Frontal cortex (tissue), 4 donors: Measurements from ENCODE around the gene SSRP1. TPM values are rescaled to one million over a fixed set of nuclear protein-coding genes. Genes with fewer than 3 reads are reported as not detected.

ENCODE experiments used
- DNase-seq, 2 donors: peaks; one replicate each; pipeline ENCODE4 v3.0.0; 2012; ENCODE audit warnings: low spot score in 2 of 2
- FAIRE-seq: peaks from 2 replicates; lab custom pipeline; 2012; peaks lifted over from hg19 to GRCh38; lab: Jason Lieb, UNC
- total RNA-seq: library from RNA; depleted of rRNA; stranded (reverse); fragments of >200 nt; gene quantifications from one replicate; pipeline ENCODE4 v1.2.3, GENCODE V29; 2014
- donor health status: control.
- donor health status: control.
- donor health status: control.

The SSRP1 gene, protein sequence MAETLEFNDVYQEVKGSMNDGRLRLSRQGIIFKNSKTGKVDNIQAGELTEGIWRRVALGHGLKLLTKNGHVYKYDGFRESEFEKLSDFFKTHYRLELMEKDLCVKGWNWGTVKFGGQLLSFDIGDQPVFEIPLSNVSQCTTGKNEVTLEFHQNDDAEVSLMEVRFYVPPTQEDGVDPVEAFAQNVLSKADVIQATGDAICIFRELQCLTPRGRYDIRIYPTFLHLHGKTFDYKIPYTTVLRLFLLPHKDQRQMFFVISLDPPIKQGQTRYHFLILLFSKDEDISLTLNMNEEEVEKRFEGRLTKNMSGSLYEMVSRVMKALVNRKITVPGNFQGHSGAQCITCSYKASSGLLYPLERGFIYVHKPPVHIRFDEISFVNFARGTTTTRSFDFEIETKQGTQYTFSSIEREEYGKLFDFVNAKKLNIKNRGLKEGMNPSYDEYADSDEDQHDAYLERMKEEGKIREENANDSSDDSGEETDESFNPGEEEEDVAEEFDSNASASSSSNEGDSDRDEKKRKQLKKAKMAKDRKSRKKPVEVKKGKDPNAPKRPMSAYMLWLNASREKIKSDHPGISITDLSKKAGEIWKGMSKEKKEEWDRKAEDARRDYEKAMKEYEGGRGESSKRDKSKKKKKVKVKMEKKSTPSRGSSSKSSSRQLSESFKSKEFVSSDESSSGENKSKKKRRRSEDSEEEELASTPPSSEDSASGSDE
- total RNA-seq: 53.8 TPM

DNA sequence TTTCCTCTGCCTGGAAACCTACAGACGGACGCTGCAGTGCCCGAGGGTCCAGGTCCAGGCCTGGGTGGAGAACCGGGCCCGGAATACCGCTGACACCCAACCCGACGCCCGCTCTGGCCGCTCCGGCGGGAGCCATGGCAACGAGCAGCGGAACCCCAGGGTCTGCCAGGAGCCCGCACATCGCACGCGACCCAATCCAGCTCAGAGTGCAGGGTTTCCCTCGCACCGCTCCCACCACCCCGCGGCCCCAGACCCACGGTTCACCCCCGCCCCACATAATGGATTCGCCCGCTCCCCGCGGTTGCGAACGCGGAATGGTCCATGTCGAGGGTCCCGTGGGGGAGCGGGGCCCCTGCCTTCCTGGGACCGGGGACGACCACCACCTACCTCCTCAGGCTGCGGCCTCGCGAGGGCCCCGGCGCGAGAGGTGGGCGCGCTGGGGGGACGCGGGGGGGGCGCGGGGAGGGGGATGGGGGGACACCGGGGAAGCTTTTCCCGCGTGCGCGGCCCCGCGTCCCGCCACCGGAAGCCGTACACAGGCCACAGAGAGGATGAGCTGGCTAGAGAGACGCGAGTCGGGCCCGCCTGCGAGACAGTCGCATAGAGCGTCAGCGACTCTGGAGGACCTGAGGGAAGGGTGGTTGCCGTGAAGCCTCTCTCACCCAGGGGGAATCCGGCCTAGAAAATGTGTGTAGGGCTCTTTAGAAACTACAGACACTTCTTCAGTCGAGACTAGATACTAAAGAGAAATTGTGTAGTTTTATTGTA is at the start of gene SSRP1:
SSRP1 (minus strand) TSS at position 550 of the 768 bp plus-strand sequence. CDS start 771 bp downstream, outside the sequence.
- DNase-seq (peak; percentile 85 to 92), FAIRE-seq (no peak)

DNA sequence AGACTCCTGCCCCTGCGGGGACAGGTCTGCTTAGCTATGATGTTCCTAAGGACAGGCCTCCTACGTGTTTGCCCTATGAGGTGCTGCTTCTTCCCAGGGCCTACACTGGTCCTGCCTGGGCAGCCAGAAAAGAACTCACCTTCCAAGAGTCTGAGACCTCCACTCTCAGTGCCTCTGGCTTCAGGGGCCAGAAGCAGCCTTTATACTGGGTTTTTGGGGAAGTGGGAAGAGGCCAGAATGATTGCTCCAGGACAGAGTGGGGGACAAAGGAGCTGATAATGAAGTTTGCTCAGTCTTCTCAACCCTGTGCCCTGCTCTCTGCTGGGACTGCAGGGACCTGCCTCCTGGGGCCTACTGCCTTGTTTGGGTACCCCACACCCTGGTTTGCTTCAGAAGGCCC is 45.3 kb upstream of the SSRP1 start, which contains the start of gene PRG3:
PRG3 (minus strand) TSS at position 176 of the 400 bp plus-strand sequence. CDS start 442 bp downstream, outside the sequence.
- DNase-seq (no peak), FAIRE-seq (no peak)

- FAIRE-seq (no peak), DNase-seq (no peak)
These were observed 44.0 kb upstream of the SSRP1 start for GRCh38 chr11:57379732-57380131.

GRCh38 chr11:57378186-57378585 is 42.5 kb upstream of the SSRP1 start:
- no peak for FAIRE-seq

DNA sequence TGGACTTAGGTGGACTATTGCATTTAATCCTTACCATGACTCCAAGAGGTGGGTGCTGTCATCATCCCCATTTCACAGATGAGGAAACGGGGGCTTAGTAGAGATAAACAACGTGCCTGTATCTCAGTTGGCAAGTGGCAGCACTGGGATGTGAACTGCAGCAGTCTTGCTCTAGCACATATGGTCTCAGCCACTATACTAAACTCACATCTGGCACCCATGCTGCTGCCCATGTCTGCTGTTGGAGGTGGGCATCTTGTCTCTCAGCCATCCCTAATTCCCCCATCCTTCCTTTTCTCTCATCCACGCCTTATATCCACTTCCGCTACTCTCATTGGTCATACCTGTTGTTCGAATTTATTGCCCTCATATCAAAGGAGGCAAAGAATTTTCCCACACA is 41.4 kb upstream of the SSRP1 start:
- FAIRE-seq: no peak

More at GRCh38 chr11:57378186-57378585, 42.5 kb upstream of the SSRP1 start:
- DNase-seq: no peak

DNA sequence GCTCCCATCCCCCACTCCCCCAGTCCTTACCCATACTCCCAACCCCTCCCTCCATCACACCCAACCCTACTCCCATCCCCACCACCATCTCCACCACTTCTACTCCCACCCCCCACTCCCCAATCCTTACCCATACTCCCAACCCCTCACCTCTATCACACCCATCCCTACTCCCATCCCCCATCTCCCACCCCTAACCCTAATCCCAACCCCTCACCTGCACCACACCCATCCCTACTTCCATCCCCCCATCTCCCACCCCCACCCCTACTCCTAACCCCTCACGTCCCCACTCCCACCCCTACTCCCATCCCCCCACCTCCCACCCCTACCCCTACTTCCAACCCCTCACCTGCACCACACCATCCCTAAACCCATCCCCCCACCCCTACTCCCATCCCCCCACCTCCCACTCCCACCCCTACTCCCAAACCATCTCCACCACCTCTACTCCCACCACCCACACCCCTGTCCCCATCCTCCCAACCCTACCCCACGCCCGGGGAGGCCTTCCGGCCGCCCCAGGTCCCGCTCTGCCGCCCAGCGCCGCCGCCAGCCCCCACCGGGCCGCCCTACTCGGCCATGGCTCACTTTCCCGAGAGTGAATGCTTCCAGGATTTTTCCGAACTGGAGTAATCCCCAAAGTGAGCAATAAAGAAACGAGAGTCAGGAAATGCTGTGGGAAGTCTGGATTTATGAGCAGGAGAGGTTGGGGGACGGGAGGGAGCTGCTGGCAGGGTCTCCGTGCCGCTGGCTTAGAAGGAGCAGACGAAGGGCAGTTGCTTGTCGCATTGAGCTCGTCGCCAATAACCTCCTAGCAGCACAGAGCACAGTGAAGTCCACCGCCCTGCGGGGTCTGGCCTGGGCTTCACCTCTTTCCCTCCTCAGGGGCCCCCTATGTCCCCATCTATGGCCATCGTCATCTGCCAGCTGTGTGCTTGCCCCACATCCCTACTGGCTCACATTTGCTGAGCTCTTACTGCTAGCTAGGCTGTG is 40.7 kb upstream of the SSRP1 start:
- no peak for FAIRE-seq

More for the DNA sequence above, 41.4 kb upstream of the SSRP1 start:
- DNase-seq: no peak

DNA sequence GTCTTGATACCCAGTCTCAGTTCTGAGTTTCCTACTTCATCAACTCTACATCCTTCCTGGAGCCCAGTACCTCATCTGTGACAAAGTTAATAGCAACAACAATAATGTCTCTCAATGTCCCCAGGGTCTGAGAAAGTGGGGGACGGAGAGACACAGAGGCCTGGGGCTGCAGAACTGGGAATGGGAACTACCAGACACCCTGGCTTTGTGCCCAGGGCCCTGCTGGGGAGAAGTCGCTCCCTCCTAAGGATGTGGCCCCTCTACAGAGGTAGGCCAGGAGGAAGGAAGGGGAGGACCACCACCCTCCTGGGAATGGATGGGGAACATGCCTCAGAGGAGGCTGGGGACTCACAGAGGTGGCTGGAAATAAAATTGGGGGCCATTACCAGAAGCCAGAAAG is 39.8 kb upstream of the SSRP1 start:
- FAIRE-seq (no peak), DNase-seq (no peak)

More for the DNA sequence above, 40.7 kb upstream of the SSRP1 start:
- DNase-seq: no peak

- DNase-seq: no peak
- no peak for FAIRE-seq
These were observed 39.3 kb upstream of the SSRP1 start for GRCh38 chr11:57374966-57375365.

GRCh38 chr11:57373146-57373545 is 37.5 kb upstream of the SSRP1 start:
- no peak for DNase-seq
- no peak for FAIRE-seq

DNA sequence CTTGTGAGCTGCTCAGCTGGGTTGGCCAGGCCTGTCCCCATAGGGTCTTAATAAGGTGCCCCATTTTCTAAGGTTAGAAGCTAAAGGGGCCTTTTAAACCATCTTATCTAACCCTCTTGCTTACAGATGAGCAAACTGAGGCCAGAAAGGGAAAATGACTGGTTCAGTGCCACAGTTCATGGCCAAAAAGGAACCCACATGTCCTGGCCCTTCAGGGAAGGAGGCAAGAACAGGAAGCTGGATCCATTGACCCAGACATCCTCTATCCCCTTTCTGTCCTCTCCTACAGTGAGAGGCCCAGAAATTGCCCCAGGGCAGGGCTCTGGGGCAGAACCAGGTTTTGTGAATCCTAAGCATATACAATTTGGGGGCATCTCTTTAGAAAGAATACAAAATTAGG is 35.2 kb upstream of the SSRP1 start:
- DNase-seq (no peak), FAIRE-seq (no peak)

DNA sequence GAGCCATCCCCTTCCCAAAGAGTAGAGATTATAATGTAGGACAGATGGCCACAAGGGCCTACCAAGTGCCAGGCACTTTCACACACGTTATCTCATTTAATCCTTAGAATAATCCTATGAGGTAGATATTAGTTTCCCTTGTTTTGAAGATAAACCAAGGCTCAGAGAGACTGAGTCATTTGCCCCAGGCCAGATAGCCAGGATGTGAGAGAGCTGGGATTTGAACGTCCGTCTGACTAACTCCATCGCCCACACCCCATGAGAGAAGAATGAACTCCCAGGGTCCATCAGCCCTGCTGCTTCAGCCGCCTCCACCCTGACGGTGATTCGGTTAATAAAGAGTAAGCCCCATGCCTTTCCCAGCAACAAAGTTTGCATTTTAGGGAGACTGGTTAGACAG is 34.6 kb upstream of the SSRP1 start:
- no peak for FAIRE-seq
- DNase-seq: no peak

DNA sequence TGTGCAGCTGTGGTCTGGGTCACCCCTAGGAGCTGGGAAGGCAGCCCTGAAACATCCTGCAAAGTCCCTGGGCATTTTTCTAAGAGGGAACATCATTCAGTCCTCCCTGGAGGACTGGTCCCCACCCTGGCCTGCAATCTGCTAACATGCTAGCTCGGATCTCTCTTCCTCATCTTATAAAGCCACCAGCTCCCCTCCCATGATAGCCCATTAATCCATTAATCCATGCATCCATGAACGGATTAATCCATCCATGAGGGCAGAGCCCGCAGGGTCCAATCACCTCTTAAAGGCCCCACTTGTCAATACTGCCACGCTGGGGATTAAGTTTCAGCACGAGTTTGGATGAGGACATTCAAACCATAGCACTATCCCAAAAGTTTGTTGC is 33.1 kb upstream of the SSRP1 start:
- no peak for DNase-seq
- no peak for FAIRE-seq

DNA sequence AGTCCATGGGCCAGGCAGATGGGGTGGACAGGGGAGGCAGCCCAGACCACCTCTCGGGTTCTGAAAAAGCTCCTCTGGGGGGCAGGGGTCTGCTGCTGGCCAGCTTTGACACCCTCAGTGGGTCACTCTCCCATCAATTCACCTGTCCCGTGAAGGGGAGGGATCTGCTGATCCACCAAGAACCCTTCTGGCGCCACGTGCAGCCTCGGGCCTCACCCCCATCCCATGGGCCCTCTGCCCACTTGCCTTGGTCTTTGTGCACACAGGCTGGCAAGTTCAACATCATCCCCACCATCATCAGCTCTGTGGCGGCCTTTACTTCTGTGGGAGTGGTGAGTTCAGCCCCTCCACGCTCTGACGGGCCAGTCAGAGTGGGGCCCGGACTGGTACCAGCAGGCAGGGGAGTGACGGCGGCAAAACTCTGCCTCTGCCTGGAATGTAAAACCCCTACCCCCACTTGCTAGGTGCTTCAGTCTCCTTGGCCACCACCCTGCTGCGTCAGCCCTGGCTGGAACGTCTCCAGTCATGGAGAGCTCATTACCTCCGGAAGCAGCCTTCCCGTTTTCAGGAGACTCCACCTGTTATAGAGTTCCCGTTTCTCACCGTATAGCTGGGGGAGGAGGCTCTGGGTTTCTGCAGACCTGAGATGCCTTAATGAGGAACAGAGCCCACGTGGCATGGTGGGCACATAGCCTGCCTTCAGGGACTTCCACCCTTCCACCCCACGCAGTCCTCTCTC is 32.6 kb upstream of the SSRP1 start:
- no peak for FAIRE-seq
- no peak for DNase-seq

DNA sequence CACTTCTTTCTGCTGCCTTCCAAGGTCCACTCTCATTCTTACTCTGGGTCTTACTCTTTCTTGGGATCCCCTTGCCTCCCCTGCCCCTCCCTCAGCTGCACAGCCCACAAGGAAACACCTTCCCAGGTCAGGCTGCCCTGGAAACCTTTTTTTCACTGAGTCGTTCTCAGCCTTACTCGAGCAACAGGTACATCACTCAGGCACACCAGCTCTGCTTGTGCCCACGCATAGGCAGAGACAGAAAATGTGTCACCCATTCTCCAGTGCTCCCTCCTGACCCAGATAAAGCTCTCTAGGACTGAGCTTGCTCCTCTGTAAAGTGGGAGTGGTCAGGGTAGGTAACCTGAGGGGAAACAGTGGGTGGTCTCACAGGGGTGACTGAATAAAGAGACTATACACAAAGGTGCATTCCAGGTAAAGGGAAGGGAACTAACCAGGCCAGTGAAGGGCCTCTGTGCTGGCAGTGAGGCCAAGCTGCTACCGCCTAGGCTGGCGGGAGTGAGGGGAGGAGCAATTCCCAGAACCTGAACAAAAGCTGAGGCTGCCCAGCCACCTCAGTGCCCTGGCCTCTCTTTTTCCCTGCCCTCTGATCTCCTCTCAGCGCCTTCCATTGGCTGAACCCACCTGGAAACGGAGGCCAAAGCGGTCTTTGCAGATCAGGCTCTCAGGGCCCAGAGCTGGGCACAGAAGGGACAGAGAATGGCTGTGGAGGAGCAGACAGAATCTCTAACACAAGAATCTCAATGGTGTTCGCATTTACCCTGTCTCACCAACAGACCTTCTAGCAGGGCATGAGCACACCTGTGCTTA is 29.4 kb upstream of the SSRP1 start:
- DNase-seq: no peak

GRCh38 chr11:57363131-57364080 is 27.7 kb upstream of the SSRP1 start:
- DNase-seq (no peak), FAIRE-seq (no peak)

More for the DNA sequence above, 29.4 kb upstream of the SSRP1 start:
- FAIRE-seq: no peak

DNA sequence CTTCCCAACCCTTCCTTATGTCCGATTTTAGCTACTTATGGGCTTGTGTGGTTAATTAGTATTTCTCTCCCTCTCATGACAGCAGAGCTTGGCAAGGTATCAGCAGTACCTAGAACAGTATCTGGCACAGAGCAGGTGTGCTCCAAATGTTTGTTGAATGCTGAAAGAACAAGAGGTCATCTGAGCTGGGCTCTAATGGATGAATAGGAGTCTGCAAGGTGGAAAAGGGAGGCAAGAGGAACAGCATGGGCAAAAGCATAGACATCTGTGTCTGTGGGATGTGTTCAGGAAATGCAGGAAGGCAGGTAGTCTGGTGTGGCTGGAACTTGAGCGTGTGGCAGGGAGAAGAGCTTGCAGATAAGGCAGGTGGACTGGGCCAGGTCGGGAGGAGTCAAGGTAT is 26.2 kb upstream of the SSRP1 start:
- DNase-seq: no peak
- no peak for FAIRE-seq
